HEK293 (cell line): ENCODE results near the gene CFAP58.

Source experiments
- BCL11B ChIP-seq: fragments of 450-650 bp; formaldehyde crosslinking; IDR thresholded peaks from 2 replicates; pipeline ENCODE4 v1.5.1; 2016; ENCODE audit warnings: low read depth, missing biosample characterization, missing genetic modification characterization
- CTCF ChIP-seq: fragments of 450-650 bp; formaldehyde crosslinking; IDR thresholded peaks from 2 replicates; pipeline ENCODE4 v1.5.1; 2016; ENCODE audit warnings: missing biosample characterization, missing genetic modification characterization
- HOXD13 ChIP-seq: sonication (generic); formaldehyde crosslinking; IDR thresholded peaks from 2 replicates; pipeline ENCODE4 v1.8.0; 2022; ENCODE audit warnings: missing genetic modification reagents, borderline replicate concordance
- REST ChIP-seq: fragments of 450-650 bp; formaldehyde crosslinking; IDR thresholded peaks from 2 replicates; pipeline ENCODE4 v1.5.1; 2016; ENCODE audit warnings: missing biosample characterization, missing genetic modification characterization
- YY1 ChIP-seq: fragments of 450-650 bp; formaldehyde crosslinking; IDR thresholded peaks from 2 replicates; pipeline ENCODE4 v1.5.1; 2018; ENCODE audit warnings: missing biosample characterization, missing genetic modification characterization
- ZNF549 ChIP-seq: fragments of 450-650 bp; IDR thresholded peaks from 2 replicates; pipeline ENCODE4 v1.5.1; 2018; ENCODE audit warnings: missing biosample characterization, missing genetic modification characterization, mild to moderate bottlenecking, inconsistent platforms, moderate library complexity
- ZNF596 ChIP-seq: fragments of 450-650 bp; IDR thresholded peaks from 2 replicates; pipeline ENCODE4 v1.5.0; 2018; ENCODE audit warnings: missing biosample characterization, mild to moderate bottlenecking, missing genetic modification characterization, moderate library complexity
- ZSCAN18 ChIP-seq: fragments of 450-650 bp; formaldehyde crosslinking; IDR thresholded peaks from 2 replicates; pipeline ENCODE4 v1.5.1; 2016; ENCODE audit warnings: missing biosample characterization, missing genetic modification characterization
- TF ChIP-seq, protein P1 (sequence below): fragments of 450-650 bp; formaldehyde crosslinking; IDR thresholded peaks from 2 replicates; pipeline ENCODE4 v1.5.1; 2016; ENCODE audit warnings: missing biosample characterization, missing genetic modification characterization

GRCh38 chr10:104447331-104447730, 93.7 kb downstream of the CFAP58 start:
- no peak for TF ChIP-seq REST
- no peak for TF ChIP-seq BCL11B (tag by site-specific recombination)
- TF ChIP-seq ZSCAN18 = no peak
- TF ChIP-seq, protein P1, sequence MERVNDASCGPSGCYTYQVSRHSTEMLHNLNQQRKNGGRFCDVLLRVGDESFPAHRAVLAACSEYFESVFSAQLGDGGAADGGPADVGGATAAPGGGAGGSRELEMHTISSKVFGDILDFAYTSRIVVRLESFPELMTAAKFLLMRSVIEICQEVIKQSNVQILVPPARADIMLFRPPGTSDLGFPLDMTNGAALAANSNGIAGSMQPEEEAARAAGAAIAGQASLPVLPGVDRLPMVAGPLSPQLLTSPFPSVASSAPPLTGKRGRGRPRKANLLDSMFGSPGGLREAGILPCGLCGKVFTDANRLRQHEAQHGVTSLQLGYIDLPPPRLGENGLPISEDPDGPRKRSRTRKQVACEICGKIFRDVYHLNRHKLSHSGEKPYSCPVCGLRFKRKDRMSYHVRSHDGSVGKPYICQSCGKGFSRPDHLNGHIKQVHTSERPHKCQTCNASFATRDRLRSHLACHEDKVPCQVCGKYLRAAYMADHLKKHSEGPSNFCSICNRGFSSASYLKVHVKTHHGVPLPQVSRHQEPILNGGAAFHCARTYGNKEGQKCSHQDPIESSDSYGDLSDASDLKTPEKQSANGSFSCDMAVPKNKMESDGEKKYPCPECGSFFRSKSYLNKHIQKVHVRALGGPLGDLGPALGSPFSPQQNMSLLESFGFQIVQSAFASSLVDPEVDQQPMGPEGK = no peak
- no peak for TF ChIP-seq ZNF549 (tag by site-specific recombination)
- TF ChIP-seq CTCF (tag by site-specific recombination) = no peak
- no peak for TF ChIP-seq ZNF596 (tag by site-specific recombination)
- no peak for TF ChIP-seq YY1 (tag by site-specific recombination)
- TF ChIP-seq HOXD13 = no peak
